AG09309 (cell line): Measurements from ENCODE around the gene VSIR.

Experiments used
- DNase-seq: peaks from one replicate; pipeline ENCODE4 v3.0.0-alpha.2; 2010; ENCODE audit warnings: low read depth
- H3K4me3 ChIP-seq: 2 replicates; pipeline ENCODE4 v1.5.1; 2011; ENCODE audit warnings: mild to moderate bottlenecking, low read depth, low read length, moderate library complexity; ENCODE audit not compliant: control insufficient read depth
- TF ChIP-seq, protein P1 (sequence below): IDR thresholded peaks from 2 replicates; pipeline ENCODE4 v1.5.1; 2011; ENCODE audit warnings: mild to moderate bottlenecking, low read depth, low read length, inconsistent platforms; ENCODE audit not compliant: insufficient read depth, control insufficient read depth; ENCODE audit errors: missing control alignments

VSIR gene

DNA sequence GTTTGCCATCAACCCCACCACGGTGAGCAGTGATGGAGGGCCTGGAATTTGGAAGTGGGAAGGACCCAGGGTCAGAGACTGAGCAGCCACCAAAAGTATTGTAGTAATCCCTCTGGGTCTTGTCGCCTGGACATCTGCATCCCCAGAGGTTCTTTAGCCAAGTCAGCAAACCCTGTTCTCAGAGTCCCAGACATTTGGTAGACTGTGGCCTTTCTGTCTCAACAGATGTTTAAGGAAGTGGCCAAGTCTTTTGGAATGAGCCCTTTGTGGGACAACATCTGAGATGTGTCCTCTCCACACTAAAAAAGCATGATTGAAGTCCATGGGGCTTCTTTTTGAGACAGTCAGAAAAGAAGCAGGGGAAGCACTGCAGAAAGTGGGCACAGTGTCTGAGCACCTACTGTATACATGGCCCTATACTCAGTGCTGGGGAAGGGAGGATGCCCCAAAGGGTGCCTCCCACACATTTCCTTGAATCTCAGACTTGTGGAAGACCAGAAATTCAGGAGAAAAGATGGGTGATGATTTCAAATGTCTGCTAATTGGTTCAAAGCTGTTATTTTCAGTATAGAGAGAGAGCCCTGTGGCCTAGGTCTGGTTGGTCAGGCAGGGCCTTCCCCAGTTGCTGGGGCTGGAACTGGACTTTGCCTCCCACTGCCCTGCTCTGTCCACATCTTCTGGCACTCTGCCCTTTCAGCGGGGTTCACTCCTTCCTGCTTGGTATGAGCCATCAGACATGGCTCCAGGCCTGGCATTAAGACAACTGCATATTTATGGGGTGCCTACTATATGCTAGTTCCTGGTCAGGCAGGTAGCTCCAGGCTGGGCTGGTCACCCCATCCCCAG, 26.5 kb upstream of the VSIR start:
- TF ChIP-seq, protein P1, sequence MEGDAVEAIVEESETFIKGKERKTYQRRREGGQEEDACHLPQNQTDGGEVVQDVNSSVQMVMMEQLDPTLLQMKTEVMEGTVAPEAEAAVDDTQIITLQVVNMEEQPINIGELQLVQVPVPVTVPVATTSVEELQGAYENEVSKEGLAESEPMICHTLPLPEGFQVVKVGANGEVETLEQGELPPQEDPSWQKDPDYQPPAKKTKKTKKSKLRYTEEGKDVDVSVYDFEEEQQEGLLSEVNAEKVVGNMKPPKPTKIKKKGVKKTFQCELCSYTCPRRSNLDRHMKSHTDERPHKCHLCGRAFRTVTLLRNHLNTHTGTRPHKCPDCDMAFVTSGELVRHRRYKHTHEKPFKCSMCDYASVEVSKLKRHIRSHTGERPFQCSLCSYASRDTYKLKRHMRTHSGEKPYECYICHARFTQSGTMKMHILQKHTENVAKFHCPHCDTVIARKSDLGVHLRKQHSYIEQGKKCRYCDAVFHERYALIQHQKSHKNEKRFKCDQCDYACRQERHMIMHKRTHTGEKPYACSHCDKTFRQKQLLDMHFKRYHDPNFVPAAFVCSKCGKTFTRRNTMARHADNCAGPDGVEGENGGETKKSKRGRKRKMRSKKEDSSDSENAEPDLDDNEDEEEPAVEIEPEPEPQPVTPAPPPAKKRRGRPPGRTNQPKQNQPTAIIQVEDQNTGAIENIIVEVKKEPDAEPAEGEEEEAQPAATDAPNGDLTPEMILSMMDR, result no peak
- H3K4me3 ChIP-seq, result no peak overlapping the region
- no peak for DNase-seq

DNA sequence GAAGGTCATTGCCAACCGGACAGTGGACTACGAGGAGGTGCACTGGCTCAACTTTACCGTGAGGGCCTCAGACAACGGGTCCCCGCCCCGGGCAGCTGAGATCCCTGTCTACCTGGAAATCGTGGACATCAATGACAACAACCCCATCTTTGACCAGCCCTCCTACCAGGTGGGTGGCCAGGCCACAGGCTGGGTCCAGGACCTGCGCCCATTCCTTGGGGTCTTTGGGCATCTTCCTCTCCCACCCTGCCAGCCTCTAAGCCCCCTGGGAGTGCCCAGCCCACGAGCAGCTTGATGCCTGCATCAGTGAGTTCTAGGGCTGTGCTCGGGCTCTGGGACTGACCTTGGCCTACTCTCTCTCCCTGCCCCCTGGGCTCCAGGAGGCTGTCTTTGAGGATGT, 25.8 kb upstream of the VSIR start:
- TF ChIP-seq, protein P1, result no peak

DNA sequence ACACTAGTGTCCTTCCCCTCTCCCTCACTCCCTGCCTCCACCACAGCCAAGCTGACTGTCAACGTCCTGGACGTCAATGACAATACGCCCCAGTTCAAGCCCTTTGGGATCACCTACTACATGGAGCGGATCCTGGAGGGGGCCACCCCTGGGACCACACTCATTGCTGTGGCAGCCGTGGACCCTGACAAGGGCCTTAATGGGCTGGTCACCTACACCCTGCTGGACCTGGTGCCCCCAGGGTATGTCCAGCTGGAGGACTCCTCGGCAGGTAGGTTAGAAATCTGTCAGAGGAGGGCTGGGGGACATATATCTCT, 24.9 kb upstream of the VSIR start:
- no peak overlapping the region for H3K4me3 ChIP-seq
- TF ChIP-seq, protein P1, result no peak
- DNase-seq, result no peak

More for the DNA sequence above, 25.8 kb upstream of the VSIR start:
- DNase-seq, result no peak
- no peak overlapping the region for H3K4me3 ChIP-seq

DNA sequence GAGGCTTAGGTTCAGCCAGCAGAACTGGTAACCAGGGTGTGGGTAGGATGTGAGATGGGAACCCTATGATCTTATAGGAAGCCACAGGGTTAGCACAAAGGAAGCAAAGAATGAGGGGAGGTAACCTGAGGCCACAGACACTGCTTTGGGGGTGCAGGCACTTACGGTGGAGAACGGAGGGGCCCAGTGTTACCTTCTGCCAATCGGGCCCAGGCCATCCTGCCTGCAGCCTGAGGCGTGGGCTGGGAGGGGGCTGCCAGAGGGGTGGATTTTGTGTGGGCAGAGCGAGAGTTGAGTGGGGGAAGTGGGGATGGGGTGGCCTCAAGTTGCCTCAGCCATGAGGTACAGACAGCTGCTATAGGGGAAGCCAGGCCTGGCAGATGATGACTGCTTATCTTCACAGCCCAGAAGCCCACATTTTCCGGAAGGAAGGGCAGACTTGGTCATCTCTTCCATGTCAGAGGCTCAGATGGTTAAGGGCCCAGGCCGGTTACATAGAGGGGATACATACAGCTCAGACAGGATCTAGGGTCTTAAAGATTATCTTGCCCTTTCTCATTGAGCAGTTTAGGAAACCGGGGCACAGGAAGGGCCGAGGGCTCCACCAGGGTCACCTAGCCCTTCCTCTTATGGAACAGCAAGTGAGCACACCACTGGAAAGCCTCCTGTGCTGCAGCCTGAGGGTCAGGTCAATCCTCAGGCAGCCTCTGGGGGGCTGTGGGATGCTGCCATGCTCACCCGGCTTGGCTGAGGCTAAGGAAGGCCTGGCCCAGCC, 24.4 kb upstream of the VSIR start:
- no peak overlapping the region for H3K4me3 ChIP-seq
- no peak for DNase-seq

DNA sequence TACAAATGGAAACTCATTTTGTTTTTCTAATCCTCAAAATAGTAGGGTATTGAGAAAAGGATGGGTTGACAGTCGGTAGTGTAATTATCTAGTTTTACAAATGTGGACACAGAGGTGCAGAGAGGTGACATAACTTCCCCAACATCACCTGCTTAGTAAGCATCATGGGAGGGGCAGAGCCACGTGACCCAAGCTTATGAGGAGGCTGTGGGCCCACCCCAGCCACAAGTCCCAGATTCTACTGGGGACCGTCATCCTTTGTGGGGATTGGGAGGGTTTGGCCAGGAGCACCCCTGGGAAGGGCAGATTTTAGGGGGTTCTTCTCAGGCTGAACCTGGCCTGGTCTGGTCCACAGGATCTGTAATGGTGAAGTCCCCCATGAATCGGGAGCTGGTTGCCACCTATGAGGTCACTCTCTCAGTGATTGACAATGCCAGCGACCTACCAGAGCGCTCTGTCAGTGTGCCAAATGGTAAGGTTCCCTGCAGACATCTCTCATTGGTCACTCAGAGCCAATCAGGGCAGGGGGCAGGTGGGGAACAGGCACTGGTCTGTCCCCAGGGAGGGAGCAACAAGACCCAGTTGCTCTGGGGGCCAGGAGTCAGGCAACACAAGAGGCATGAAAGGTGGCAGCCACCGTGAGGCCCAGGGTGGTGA, 23.6 kb upstream of the VSIR start:
- TF ChIP-seq, protein P1, result no peak
- no peak overlapping the region for H3K4me3 ChIP-seq
- DNase-seq, result no peak

More for the DNA sequence above, 24.4 kb upstream of the VSIR start:
- TF ChIP-seq, protein P1, result no peak

DNA sequence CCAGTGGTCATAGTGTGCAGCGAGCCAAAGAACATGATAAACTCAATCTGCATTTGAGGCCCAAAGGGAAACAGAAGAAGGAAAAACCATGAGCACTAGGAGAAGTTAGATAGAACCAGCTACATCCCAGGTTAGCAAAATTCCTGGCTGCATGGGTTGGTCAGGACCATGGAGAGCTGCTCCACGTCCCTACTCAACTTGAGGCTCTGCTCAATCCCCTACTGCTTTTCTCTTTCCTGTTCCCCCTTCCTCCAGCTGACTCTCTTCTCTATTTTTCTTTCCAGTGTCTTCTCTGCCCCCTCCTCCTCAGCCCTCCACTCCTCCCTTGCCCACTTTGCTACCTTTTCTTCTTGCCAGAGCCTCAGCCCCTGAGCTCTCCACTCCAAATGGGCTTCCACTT, 21.9 kb upstream of the VSIR start:
- TF ChIP-seq, protein P1, result no peak
- H3K4me3 ChIP-seq, result no peak overlapping the region
- no peak for DNase-seq
